Inferior parietal cortex (tissue), 1 donor: ENCODE data around the gene ST8SIA4.
"Not testable (repeated sequence)": the region's sequence is repeated elsewhere in the genome, so short reads cannot be mapped to it uniquely, and the experiment has no call there.

Experiments used
- DNase-seq: peaks from one replicate; pipeline ENCODE4 v3.0.0-alpha.2; 2016; ENCODE audit errors: extremely low spot score

ST8SIA4 gene

GRCh38 chr5:100788417-100788816, 114.7 kb downstream of the ST8SIA4 start:
- DNase-seq, result no peak

DNA sequence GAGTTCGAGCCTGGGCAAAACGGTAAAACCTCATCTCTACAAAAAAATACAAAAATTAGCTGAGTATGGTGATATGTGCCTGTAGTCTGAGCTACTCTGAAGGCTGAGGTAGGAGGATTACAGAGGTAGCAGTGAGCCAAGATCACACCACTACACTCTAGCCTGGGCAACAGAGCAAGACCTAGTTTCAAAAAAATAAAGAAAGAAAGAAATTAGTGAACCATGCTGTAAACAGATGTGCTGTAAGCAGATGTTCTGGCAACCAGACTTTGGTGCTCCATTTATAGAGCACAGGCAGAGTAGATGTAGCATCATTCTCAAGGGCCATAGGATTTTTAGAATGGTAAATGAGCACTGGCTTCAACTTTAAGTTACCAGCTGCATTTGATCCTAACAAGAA, 115.4 kb downstream of the ST8SIA4 start:
- no peak for DNase-seq

DNA sequence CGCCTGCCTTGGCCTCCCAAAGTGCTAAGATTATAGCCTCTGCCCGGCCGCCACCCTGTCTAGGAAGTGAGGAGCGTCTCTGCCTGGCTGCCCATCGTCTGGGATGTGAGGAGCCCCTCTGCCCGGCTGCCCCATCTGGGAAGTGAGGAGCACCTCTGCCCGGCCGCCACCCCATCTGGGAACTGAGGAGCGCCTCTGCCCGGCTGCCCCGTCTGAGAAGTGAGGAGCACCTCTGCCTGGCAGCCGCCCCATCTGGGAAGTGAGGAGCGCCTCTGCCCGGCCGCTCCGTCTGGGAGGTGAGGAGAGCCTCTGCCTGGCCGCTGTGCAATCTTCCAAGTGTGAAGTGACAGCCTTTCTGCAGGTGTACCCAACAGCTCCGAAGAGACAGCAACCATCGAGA, 117.5 kb downstream of the ST8SIA4 start:
- DNase-seq, result not testable (repeated sequence)

DNA sequence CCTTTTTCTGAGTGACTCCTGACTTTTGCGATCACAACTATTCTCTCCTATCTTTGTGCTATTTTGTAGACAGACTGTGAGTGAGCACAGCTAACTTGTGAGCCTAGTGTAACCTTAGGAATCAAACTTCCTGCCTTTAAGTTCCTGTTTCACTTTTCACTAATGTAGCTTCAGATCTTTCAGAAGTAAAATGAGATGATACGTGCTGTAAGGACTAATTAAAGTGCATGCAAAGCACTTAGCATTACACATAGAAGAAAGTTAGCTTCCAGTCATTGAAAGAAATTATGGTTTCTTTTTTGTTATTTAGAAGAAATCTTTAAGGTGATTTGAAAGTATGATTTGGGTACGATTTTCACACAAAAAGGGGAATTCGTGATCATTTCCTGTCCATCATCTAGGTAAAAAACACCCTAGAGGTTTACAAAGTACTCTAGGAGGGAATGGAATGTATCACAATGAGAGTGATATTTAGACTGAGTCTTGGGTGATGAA, 122.7 kb downstream of the ST8SIA4 start:
- DNase-seq, result no peak

GRCh38 chr5:100779669-100780375, 123.3 kb downstream of the ST8SIA4 start:
- DNase-seq, result no peak

DNA sequence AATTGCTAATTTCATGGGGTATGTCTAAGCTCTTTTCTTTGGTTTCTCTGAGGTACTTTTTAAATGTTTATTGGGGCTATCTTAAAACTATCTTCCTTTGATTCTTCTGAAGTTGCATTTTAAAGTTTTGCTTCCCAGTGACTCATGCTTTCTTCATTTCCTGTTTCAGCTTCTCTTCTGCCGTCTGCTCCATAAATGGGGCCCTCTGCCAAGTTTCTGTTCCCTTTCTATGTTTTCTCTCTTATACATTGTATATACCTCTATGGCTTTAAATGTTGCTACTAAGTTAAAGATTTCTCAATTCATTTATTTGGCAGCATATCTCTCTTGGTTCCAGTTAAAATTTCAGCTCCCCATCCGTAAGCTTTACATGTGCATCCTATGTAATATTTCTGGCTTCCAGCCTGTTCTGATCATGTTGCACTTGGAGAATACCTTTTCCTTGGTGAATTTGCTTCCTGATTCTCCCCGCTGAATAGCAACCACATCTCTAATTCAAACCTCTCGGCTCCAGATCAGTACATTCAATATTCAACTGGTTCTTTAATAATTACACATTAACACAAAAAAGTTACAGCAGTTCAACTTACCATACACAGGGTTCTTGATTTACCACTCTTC, 125.3 kb downstream of the ST8SIA4 start:
- DNase-seq, result peak; percentile 31

DNA sequence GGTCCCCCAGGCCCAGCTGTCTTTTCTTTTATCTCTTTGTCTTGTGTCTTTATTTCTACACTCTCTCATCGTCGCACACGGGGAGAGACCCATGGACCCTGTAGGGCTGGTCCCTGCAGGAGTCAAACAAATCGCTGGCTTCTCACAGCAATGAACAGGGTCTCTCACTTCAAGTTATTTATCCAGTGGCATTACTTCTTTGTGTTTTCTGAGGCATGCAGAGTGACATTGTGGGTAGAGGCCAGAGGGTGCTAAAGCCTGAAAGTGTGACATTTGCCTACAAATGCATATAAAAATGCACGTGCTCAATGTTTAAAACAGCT, 127.6 kb downstream of the ST8SIA4 start:
- no peak for DNase-seq

GRCh38 chr5:100772548-100772947, 130.5 kb downstream of the ST8SIA4 start:
- DNase-seq, result no peak

GRCh38 chr5:100772006-100772405, 131.1 kb downstream of the ST8SIA4 start:
- no peak for DNase-seq

DNA sequence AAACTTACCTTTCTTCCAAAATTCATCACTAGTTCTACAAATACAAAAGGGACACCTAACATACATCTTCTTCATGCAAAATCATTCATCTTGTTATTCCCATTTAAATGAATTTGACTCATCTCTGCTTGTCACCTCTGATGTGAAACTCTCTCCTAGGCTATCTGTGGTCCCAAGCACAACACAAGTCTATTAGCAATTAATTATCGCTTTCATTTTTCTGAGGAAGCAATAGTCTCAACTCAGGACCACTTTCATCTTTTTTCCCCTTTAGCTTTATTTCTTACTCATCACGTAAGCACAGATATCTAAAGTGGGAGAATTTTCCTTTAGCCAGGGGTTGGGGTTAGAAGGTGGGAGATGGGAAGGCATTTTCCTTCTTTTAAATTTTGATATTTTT, 131.9 kb downstream of the ST8SIA4 start:
- DNase-seq, result no peak

- DNase-seq, result no peak
Measured at GRCh38 chr5:100768221-100768620, 134.9 kb downstream of the ST8SIA4 start.

- no peak for DNase-seq
Measured at GRCh38 chr5:100762995-100763394, 140.1 kb downstream of the ST8SIA4 start.

DNA sequence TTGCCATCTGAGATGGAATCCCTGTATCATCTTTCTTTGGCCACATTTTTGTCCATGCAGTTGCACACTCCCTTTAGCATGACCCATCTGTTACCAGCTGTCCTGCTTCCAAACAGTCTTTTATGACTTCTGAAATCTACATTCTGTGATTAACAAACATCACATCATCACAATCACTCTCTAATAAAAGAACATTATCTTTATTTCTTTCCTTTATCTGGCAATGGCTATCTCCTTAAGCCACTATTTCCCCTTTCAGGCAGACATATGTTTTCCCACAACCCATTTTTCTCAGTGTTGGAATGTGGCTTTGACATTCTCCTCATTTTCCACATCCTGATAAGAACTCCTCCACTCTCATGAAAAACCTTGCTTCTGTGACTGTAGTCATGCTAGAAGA, 141.0 kb downstream of the ST8SIA4 start:
- DNase-seq, result no peak

DNA sequence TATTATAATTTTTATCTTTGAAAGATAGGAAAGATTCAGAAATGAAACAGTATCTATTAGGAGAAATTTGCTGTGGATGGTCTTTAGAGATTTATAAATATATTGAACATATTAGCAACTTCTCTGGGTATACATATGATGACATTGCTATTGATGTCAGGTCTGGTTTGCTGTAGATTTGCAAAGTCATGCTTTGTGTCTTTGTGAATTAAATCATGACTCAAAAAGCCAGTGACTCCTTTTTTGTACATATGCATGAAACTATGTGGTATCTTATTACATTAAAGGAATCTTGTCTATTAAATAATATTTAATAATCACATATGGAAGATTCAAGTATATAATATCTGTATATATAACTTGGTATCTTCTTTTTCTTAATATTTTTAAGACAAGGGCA, 141.9 kb downstream of the ST8SIA4 start:
- no peak for DNase-seq

- no peak for DNase-seq
Measured at GRCh38 chr5:100760688-100761087, 142.4 kb downstream of the ST8SIA4 start.

DNA sequence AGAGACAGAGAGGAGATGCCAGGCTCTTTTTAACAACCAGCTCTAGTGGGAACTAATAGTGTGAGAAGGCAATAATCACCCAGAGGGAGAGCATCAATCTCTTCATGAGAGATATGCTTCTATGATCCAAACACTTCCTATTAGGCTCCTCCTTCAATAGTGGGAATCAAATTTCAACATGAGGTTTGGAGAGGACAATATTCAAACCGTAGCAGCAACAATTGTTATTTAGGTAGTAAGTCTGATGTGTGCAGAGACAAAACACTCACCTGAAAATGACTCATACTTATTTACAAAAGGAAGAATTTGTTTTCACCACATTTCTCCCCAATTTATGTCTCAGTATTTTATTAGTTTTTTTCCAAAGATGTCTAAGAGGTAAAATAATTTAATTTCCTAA, 144.3 kb downstream of the ST8SIA4 start:
- no peak for DNase-seq

DNA sequence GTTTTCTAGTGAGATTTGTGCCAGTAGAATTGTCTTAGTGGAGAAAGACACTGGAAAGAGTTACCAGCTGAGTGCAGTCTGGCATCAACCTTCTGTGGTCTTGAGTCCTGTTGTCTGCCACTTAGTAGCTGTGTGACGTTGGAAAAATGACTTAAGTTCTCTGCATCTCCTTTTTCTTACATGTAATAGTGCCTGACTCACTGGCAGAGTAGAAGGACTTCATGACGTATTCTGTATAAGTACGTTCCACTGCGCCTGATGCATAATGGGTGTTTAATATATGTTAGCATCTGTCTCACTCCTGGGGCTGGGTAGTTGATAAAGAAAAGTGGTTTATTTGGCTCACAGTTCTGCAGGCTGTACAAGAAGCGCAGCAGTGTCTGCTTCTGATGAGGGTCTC, 144.8 kb downstream of the ST8SIA4 start:
- DNase-seq, result no peak

GRCh38 chr5:100757618-100758017, 145.5 kb downstream of the ST8SIA4 start:
- no peak for DNase-seq
